PFSK-1 (cell line): Measurements from ENCODE around the gene SERPINB1.

Experiments
- FOXP2 ChIP-seq: optimal IDR thresholded peaks from 2 replicates; pipeline ENCODE3; 2011; ENCODE audit warnings: borderline replicate concordance, control low read depth, inconsistent platforms; ENCODE audit not compliant: insufficient read depth; ENCODE audit errors: extremely low read length, extremely low read depth
- POLR2AphosphoS5 ChIP-seq: IDR thresholded peaks from 2 replicates; pipeline ENCODE4 v1.6.1; 2012; ENCODE audit warnings: low read depth, mild to moderate bottlenecking, control low read depth, low read length, moderate library complexity
- REST ChIP-seq, 2 experiments: IDR thresholded peaks; 2 replicates each; pipeline versions ENCODE4 v1.6.1 to v1.8.0; 2011 to 2012; ENCODE audit warnings: low read depth in 2 of 2, low read length in 2 of 2, control low read depth in 1 of 2, inconsistent platforms in 1 of 2, mild to moderate bottlenecking in 1 of 2, moderate library complexity in 1 of 2; ENCODE audit not compliant: insufficient read depth in 1 of 2
- SIN3A ChIP-seq: IDR thresholded peaks from 2 replicates; pipeline ENCODE4 v1.6.1; 2012; ENCODE audit warnings: mild to moderate bottlenecking, low read length, moderate library complexity, borderline replicate concordance; ENCODE audit not compliant: insufficient read depth
- TAF1 ChIP-seq: IDR thresholded peaks from 2 replicates; pipeline ENCODE4 v1.6.1; 2012; ENCODE audit warnings: low read length, control low read depth, borderline replicate concordance; ENCODE audit not compliant: insufficient read depth

SERPINB1 gene

DNA sequence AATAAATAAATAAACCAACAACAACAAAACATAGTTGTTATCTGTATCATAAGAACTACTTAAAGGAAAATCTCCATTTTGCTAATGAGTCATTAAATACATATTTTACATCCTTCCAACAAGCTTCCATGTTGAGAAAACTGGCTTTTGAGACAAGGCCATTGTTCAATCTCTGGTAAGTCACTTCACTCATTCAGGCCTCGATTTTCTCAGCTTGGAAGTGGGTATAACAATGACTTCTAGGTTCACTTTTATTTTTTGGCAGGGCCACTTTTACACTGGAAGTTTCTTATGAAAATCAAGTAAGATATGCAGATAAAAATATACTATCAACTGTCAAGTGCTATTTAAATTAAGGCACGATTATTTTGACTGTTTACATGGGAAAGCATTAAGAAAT, 46.5 kb downstream of the SERPINB1 start:
- TF ChIP-seq POLR2AphosphoS5 (no peak), TAF1 (no peak), REST (IDR thresholded peaks at IDR 0.05; ENCODE audit: insufficient read depth in 1 of 2, low read depth in 2 of 2, low read length in 2 of 2) (no peak), FOXP2 (no peak), SIN3A (no peak)

GRCh38 chr6:2794171-2794730, 47.4 kb downstream of the SERPINB1 start:
- TF ChIP-seq FOXP2 = no peak
- TF ChIP-seq TAF1 = no peak
- TF ChIP-seq REST (IDR thresholded peaks at IDR 0.05; ENCODE audit: insufficient read depth in 1 of 2, low read depth in 2 of 2, low read length in 2 of 2) = no peak
- TF ChIP-seq SIN3A = no peak
- no peak for TF ChIP-seq POLR2AphosphoS5

DNA sequence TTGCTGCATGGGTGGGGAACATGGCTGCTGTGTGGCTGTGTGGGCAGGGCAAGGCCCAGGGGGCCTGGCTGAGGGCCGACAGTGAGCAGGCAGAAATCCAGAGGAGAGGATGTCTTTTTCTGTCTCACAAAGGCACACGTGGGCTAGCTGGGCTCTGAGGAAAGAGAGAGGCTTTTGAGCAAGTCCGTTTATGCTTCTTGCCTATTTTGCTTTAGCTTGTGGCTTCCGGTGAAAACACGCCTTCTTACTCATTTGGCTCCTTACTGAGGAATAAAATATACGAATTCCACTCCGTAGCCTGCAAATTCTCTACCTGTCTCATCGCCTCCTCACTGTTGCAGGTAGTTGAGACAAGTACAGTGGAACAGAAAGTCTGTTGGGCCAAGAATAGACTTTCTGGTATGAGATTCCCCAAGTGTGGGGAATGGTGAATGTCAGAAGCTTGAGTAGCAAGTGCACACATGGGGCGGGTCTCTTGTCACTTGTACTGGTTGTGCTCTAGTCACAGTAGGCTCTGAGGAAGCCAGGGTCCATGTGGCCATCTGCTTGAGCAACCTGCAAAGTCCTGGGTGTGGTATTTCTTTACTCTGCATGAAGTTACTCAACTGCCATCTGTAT, 48.0 kb downstream of the SERPINB1 start:
- TF ChIP-seq REST (IDR thresholded peaks at IDR 0.05; ENCODE audit: insufficient read depth in 1 of 2, low read depth in 2 of 2, low read length in 2 of 2) (no peak), SIN3A (no peak), FOXP2 (no peak), TAF1 (no peak), POLR2AphosphoS5 (no peak)

GRCh38 chr6:2792330-2793110, 49.1 kb downstream of the SERPINB1 start:
- TF ChIP-seq TAF1 (no peak), FOXP2 (no peak), SIN3A (no peak), REST (IDR thresholded peaks at IDR 0.05; ENCODE audit: insufficient read depth in 1 of 2, low read depth in 2 of 2, low read length in 2 of 2) (no peak), POLR2AphosphoS5 (no peak)
